Subcutaneous abdominal adipose tissue (tissue), 5 donors: ENCODE data around the gene AK1.

ENCODE experiments used
- H3K27ac ChIP-seq: one replicate; pipeline ENCODE4 v1.7.0; 2013; ENCODE audit warnings: low read depth, mild to moderate bottlenecking, inconsistent platforms, low read length, moderate library complexity
- H3K27me3 ChIP-seq, 5 donors: one replicate each; pipeline ENCODE4 v1.7.0; 2013; ENCODE audit warnings: low read length in 5 of 5, inconsistent platforms in 1 of 5; ENCODE audit not compliant: control insufficient read depth in 5 of 5, insufficient read depth in 4 of 5
- H3K36me3 ChIP-seq, 5 donors: one replicate each; pipeline ENCODE4 v1.7.0; 2013; ENCODE audit warnings: low read length in 5 of 5; ENCODE audit not compliant: control insufficient read depth in 5 of 5, insufficient read depth in 5 of 5
- H3K4me1 ChIP-seq, 5 donors: one replicate each; pipeline ENCODE4 v1.7.0; 2013; ENCODE audit warnings: low read length in 5 of 5, mild to moderate bottlenecking in 3 of 5, moderate library complexity in 1 of 5; ENCODE audit not compliant: control insufficient read depth in 5 of 5, insufficient read depth in 5 of 5
- H3K4me3 ChIP-seq, 5 donors: one replicate each; pipeline ENCODE4 v1.7.0; 2013; ENCODE audit warnings: low read length in 5 of 5, low read depth in 1 of 5
- H3K9ac ChIP-seq, 5 donors: one replicate each; pipeline ENCODE4 v1.7.0; 2013; ENCODE audit warnings: low read length in 5 of 5, mild to moderate bottlenecking in 4 of 5, moderate library complexity in 3 of 5
- H3K9me3 ChIP-seq, 5 donors: one replicate each; pipeline ENCODE4 v1.7.0; 2013; ENCODE audit warnings: low read length in 5 of 5; ENCODE audit not compliant: control insufficient read depth in 5 of 5
- donor health status: healthy.
- donor health status: healthy.
- donor health status: healthy.
- donor health status: healthy.
- donor health status: healthy.

The AK1 gene, protein sequence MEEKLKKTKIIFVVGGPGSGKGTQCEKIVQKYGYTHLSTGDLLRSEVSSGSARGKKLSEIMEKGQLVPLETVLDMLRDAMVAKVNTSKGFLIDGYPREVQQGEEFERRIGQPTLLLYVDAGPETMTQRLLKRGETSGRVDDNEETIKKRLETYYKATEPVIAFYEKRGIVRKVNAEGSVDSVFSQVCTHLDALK

DNA sequence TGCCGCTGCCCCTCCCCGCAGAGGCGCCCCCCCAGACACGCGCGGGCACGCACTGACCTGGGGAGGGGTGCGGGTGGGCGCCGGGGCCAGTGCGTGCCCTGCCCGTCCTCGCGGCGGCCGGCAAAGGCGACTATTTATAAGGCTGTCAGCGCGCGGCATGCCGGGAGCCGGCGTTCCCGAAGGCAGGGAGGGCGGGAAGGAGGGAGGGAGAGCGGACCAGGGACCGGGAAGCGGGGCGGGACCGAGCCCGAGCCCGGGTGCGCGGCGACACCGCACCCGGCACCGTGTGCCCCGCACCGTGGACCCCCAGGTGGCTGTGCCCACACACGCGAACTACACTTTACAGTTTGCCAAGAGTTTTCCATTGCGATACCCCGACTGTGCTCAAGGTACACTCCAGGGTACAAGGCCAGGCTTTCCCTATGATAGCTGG is at the start of gene AK1:
Gene AK1, minus strand, starts transcription at position 110 of the 433 bp plus-strand sequence. CDS start 3,058 bp downstream, outside the sequence.
- peak within 1 kb of the TSS; percentile 46 for H3K27ac ChIP-seq
- H3K9ac ChIP-seq = peak within 1 kb of the TSS; percentile 26 to 82 (median 65)
- H3K4me3 ChIP-seq = peak within 1 kb of the TSS; percentile 71 to 78 (median 75)
- no peaks in the 10 kb centered on the region for H3K27me3 ChIP-seq
- H3K9me3 ChIP-seq = no peaks in the 10 kb centered on the region
- peaks cover 0 to 7% (median 4%) of the 10 kb centered on the region in 5 donors for H3K36me3 ChIP-seq
- H3K4me1 ChIP-seq = peaks cover 3 to 53% (median 51%) of the 10 kb centered on the region in 5 donors

DNA sequence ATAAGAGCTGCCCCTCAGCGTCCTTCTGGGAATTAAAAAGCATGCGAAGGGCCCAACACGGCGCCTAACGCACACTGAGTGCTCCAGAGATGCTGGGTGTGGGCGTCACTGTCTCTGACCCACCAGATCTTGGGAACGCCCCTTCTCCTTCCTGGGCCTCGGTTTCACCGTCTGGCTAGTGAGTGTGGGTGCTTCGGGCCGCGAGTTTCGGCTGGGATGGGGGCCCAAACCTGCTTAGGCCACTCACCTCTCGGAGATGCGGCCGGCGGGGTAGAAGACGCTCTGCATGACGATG is 49.4 kb upstream of the AK1 start:
- Histone ChIP-seq H3K4me1 (peaks cover 1 to 35% (median 28%) of the 10 kb centered on the region in 5 donors), H3K4me3 (no peak overlapping the region), H3K9ac (no peak overlapping the region)

DNA sequence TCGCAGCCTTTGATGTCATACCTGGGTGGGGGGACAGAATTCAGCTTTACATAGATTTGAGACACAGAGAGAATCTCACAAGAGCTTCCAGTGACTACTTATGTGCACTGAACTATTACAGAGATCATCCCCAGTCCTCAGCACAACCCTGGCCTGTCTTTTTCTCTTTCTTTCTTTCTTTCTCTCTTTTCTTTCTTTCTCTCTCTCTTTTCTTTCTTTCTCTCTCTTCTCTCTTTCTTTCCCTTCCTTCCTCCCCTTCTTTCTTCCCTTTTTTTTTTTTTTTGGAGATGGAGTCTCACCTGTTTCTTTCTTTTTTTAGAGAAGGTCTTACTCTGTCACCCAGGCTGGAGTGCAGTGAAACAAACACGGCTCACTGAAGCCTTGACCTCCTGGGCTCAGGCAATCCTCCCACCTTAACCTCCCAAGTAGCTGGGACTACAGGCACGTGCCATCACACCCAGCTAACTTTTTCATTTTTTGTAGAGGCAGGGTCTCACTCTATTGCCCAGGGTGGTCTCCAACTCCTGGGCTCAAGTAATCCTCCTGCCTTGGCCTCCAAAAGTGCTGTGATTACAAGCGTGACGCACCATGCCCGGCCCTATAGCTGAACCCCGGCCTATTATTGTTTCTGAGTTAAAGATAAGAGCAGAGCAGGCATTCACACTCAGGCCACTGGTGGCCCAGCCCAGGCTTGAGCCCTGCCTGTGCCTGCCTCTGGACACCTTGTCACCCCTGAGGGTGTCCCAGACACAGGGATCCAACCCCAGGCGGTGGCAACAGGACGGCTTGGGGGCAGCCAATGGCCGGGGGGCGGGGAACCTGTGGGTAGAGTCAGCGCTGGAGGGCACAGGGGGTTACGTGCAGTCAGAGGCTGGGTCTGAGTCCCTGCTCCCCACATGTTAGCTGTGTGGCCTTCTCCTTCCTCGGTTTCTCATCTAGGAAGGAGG is 48.8 kb upstream of the AK1 start:
- peaks cover 1 to 36% (median 32%) of the 10 kb centered on the region in 5 donors for H3K4me1 ChIP-seq
- H3K9ac ChIP-seq = no peak overlapping the region
- H3K9me3 ChIP-seq = no peaks in the 10 kb centered on the region
- H3K27me3 ChIP-seq = peaks cover 21 to 55% (median 38%) of the 10 kb centered on the region in 5 donors
- no peak overlapping the region for H3K4me3 ChIP-seq
- no peak overlapping the region for H3K27ac ChIP-seq
- no peaks in the 10 kb centered on the region for H3K36me3 ChIP-seq

More for the DNA sequence above, 49.4 kb upstream of the AK1 start:
- H3K9me3 ChIP-seq = no peaks in the 10 kb centered on the region
- peaks cover 21 to 57% (median 38%) of the 10 kb centered on the region in 5 donors for H3K27me3 ChIP-seq
- H3K27ac ChIP-seq = no peak overlapping the region
- H3K36me3 ChIP-seq = no peaks in the 10 kb centered on the region

DNA sequence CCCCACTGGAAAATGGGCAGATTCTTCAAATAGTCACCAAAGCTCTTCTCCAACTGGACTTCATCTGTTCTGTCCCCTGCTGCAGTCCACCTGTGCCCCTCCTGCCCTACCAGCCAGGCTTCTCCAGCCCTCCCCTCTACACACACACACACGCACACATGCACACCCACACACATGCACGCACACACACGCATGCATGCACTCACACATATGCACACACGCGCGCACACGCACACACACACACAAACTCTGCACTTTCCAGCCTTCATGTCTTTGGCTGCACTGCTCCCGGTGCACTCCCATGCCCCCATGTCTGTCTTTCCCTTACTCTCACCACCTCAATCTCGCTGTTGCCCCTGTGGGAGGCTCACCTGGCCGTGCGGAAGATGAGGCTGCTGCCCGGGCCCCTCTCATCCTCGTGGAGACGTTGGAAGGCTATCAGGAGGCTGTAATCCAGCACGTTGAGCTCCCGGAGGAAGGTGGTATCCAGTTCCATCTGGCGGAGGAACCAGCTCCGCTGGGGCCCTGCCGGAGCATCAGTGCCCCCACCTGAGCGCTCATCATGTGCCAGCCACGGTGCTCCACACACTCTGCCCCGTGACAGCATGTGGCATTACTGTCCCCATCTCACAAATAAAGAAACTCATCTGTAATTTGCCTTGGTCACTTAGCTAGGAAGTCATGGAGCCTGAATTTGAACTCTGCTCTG is 47.4 kb upstream of the AK1 start:
- Histone ChIP-seq H3K9me3 (no peaks in the 10 kb centered on the region), H3K9ac (no peak overlapping the region), H3K4me3 (no peak overlapping the region), H3K27ac (no peak overlapping the region), H3K4me1 (peaks cover 1 to 27% (median 23%) of the 10 kb centered on the region in 5 donors), H3K36me3 (no peaks in the 10 kb centered on the region), H3K27me3 (peaks cover 21 to 50% (median 30%) of the 10 kb centered on the region in 5 donors)

GRCh38 chr9:127923771-127924170 is 46.3 kb upstream of the AK1 start:
- Histone ChIP-seq H3K9me3 (no peaks in the 10 kb centered on the region), H3K9ac (no peak overlapping the region), H3K27ac (no peak overlapping the region), H3K4me1 (peaks cover 10 to 38% (median 32%) of the 10 kb centered on the region in 5 donors), H3K27me3 (peaks cover 19 to 42% (median 23%) of the 10 kb centered on the region in 5 donors), H3K4me3 (no peak overlapping the region), H3K36me3 (no peaks in the 10 kb centered on the region)

DNA sequence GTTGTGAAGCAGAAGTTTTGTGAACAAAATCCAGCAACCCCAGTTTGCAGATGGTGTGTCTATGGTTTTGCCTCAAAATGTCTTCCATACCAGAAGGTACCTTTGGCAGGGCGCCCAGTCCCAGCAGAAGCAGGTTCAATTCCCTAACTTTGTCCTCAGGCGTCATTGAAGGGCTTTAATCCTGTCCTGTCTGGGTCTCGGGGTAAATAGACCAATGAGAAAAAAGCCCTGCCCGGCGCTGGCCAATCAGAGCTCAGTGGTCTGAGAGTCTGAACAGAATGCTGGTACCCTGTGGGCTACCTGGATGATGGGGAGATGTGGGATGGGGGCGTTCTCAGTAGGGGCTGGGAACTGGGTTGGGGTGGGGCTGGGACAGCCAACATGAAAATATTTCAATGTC is 45.6 kb upstream of the AK1 start:
- Histone ChIP-seq H3K27ac (no peak overlapping the region), H3K4me1 (peaks cover 11 to 43% (median 37%) of the 10 kb centered on the region in 5 donors)

GRCh38 chr9:127921557-127922120 is 44.2 kb upstream of the AK1 start:
- no peaks in the 10 kb centered on the region for H3K9me3 ChIP-seq
- peaks cover 5 to 26% (median 8%) of the 10 kb centered on the region in 5 donors for H3K27me3 ChIP-seq
- H3K4me1 ChIP-seq = peaks cover 11 to 40% (median 36%) of the 10 kb centered on the region in 5 donors
- no peaks in the 10 kb centered on the region for H3K36me3 ChIP-seq
- peak overlapping the region in 3 of 5 donors; percentile 44 to 57 (median 47) for H3K4me3 ChIP-seq
- no peak overlapping the region for H3K9ac ChIP-seq
- no peak overlapping the region for H3K27ac ChIP-seq

More for the DNA sequence above, 45.6 kb upstream of the AK1 start:
- peaks cover 12 to 37% (median 16%) of the 10 kb centered on the region in 5 donors for H3K27me3 ChIP-seq
- H3K9me3 ChIP-seq = no peaks in the 10 kb centered on the region
- H3K9ac ChIP-seq = no peak overlapping the region
- no peaks in the 10 kb centered on the region for H3K36me3 ChIP-seq
- no peak overlapping the region for H3K4me3 ChIP-seq

GRCh38 chr9:127920794-127921193 is 43.3 kb upstream of the AK1 start:
- Histone ChIP-seq H3K36me3 (no peaks in the 10 kb centered on the region), H3K9ac (no peak overlapping the region), H3K4me3 (no peak overlapping the region), H3K27me3 (peaks cover 1 to 18% (median 5%) of the 10 kb centered on the region in 5 donors), H3K4me1 (peaks cover 13 to 49% (median 45%) of the 10 kb centered on the region in 5 donors), H3K9me3 (no peaks in the 10 kb centered on the region), H3K27ac (no peak overlapping the region)

- no peaks in the 10 kb centered on the region for H3K36me3 ChIP-seq
- no peak overlapping the region for H3K4me3 ChIP-seq
- peak overlapping the region; percentile 87 for H3K27ac ChIP-seq
- H3K4me1 ChIP-seq = peaks cover 15 to 63% (median 55%) of the 10 kb centered on the region in 5 donors
- H3K27me3 ChIP-seq = peaks cover 0 to 7% (median 0%) of the 10 kb centered on the region in 5 donors
- peak overlapping the region in 1 of 5 donors; percentile 59 for H3K9ac ChIP-seq
- H3K9me3 ChIP-seq = no peaks in the 10 kb centered on the region
These were observed 41.9 kb upstream of the AK1 start for GRCh38 chr9:127919253-127919815.
